ENCODE data around the gene PTPRD. TPM values are rescaled to one million over a fixed set of nuclear protein-coding genes. Genes with fewer than 3 reads are reported as not detected.
"Not testable (repeated sequence)": the region's sequence is repeated elsewhere in the genome, so short reads cannot be mapped to it uniquely, and the experiment has no call there.

Gene PTPRD
- total RNA-seq, 1 experiment from 2014 or later, result 0.02 TPM

DNA sequence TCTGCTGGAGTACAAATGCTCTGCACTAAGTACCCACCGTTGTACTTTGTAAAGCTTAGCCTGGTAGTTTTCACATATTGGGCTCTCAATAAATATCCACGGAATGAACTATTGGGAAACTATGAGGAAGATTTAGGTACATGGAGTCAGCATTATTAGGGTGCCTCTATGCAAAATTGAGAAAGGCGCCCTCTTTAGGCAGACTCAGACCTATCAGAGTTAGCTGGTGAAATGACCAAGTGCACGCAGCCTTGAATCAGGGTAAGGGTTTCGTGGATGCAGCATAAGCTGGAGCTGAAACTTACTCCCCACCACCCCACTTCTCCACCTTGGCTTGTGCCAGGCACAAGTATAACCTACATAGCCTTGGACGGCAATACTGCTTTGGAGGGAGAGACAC is 1634.5 kb downstream of the PTPRD start:
- Histone ChIP-seq H2AFZ (ENCODE audit: low read depth, low read length, poor library complexity, severe bottlenecking) (no peak overlapping the region), H3K4me3 (replicated peaks in 1 of 2; ENCODE audit: low read depth in 1 of 2, low read length in 2 of 2) (no peak overlapping the region), H3K9ac (ENCODE audit: low read length) (no peak overlapping the region), H4K20me1 (ENCODE audit: insufficient read depth) (no peaks in the 10 kb centered on the region), H3K4me2 (ENCODE audit: low read length) (no peak overlapping the region), H3K79me2 (ENCODE audit: insufficient read depth, low read length) (no peaks in the 10 kb centered on the region), H3K27me3 (ENCODE audit: insufficient read depth, low read length) (no peaks in the 10 kb centered on the region), H3K36me3 (ENCODE audit: control insufficient read depth in 1 of 2, insufficient read depth in 2 of 2, low read length in 2 of 2) (no peaks in the 10 kb centered on the region), H3K4me1 (ENCODE audit: control insufficient read depth in 1 of 2, insufficient read depth in 2 of 2, low read length in 2 of 2) (no peaks in the 10 kb centered on the region), H3K27ac (ENCODE audit: low read depth, low read length) (no peak overlapping the region), H3K9me3 (ENCODE audit: control insufficient read depth in 1 of 2, insufficient read depth in 1 of 2, low read depth in 1 of 2, low read length in 2 of 2) (peaks cover 8 to 22% of the 10 kb centered on the region in 2 experiments; a peak in 2 of 4 replicates), H3K9me2 (ENCODE audit: insufficient read depth) (no peaks in the 10 kb centered on the region)
- no TSS peak for BruUV-seq (replicated peaks)
- CTCF ChIA-PET, result no interaction called here
- intact Hi-C loops (cut with micrococcal nuclease), result no loop called here
- RAD21 ChIA-PET (ENCODE audit: low non-redundant PET in 1 of 2, low total read pairs in 2 of 2, uncharacterized antibody in 2 of 2, unreplicated experiment in 2 of 2), result no interaction called here
- DNase-seq (ENCODE audit: low read depth, low spot score) (no peak), ATAC-seq (no peak)
- POLR2A ChIA-PET, result no interaction called here
- TF ChIP-seq, protein P1, sequence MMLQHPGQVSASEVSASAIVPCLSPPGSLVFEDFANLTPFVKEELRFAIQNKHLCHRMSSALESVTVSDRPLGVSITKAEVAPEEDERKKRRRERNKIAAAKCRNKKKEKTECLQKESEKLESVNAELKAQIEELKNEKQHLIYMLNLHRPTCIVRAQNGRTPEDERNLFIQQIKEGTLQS (IDR thresholded peaks at IDR 0.05), result no peak

DNA sequence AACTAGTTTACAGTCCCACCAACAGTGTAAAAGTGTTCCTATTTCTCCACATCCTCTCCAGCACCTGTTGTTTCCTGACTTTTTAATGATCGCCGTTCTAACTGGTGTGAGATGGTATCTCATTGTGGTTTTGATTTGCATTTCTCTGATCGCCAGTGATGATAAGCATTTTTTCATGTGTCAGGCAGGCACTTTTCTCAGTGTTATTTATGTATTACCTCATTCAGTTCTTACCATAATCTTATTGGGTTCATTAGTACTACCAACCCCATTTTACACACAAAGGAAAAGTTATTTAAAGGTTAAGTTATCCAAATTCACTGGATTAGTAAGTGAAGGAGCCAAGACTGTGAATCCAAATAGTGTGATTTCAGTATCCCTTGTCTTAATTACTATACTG is 1644.5 kb downstream of the PTPRD start:
- POLR2A ChIA-PET; H3K79me2 ChIP-seq (ENCODE audit: insufficient read depth, low read length); H3K9ac ChIP-seq (ENCODE audit: low read length); H3K27ac ChIP-seq (ENCODE audit: low read depth, low read length); H3K27me3 ChIP-seq (ENCODE audit: insufficient read depth, low read length); H2AFZ ChIP-seq (ENCODE audit: low read depth, low read length, poor library complexity, severe bottlenecking); H3K4me1 ChIP-seq (ENCODE audit: control insufficient read depth in 1 of 2, insufficient read depth in 2 of 2, low read length in 2 of 2); intact Hi-C loops (cut with micrococcal nuclease); H3K4me3 ChIP-seq (replicated peaks in 1 of 2; ENCODE audit: low read depth in 1 of 2, low read length in 2 of 2); H4K20me1 ChIP-seq (ENCODE audit: insufficient read depth); BruUV-seq (replicated peaks); ATAC-seq; CTCF ChIA-PET; H3K4me2 ChIP-seq (ENCODE audit: low read length); H3K36me3 ChIP-seq (ENCODE audit: control insufficient read depth in 1 of 2, insufficient read depth in 2 of 2, low read length in 2 of 2); DNase-seq (ENCODE audit: low read depth, low spot score); H3K9me2 ChIP-seq (ENCODE audit: insufficient read depth); RAD21 ChIA-PET (ENCODE audit: low non-redundant PET in 1 of 2, low total read pairs in 2 of 2, uncharacterized antibody in 2 of 2, unreplicated experiment in 2 of 2): not testable (repeated sequence)
- peaks cover 0 to 15% of the 10 kb centered on the region in 2 experiments; a peak in 2 of 4 replicates for H3K9me3 ChIP-seq (ENCODE audit: control insufficient read depth in 1 of 2, insufficient read depth in 1 of 2, low read depth in 1 of 2, low read length in 2 of 2)

DNA sequence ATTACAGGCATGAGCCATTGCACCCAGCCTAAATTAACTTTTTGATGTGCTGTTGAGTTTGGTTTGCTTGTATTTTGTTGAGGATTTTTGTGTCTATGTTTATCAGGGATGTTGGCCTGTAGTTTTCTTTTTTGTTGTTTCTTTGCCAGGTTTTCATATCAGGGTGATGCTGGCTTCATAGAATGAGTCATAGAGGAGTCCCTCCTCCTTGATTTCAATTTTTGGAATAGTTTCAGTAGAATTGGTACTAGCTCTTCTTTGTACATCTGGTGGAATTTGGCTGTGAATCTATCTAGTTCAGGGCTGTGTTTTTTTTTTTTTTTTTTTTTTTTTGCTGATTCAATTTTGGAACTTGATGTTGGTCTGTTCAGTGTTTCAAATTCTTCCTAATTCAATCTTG is 1648.9 kb downstream of the PTPRD start:
- RAD21 ChIA-PET (ENCODE audit: low non-redundant PET in 1 of 2, low total read pairs in 2 of 2, uncharacterized antibody in 2 of 2, unreplicated experiment in 2 of 2), result no interaction called here
- Histone ChIP-seq H3K4me1 (ENCODE audit: control insufficient read depth in 1 of 2, insufficient read depth in 2 of 2, low read length in 2 of 2) (no peaks in the 10 kb centered on the region), H3K4me3 (replicated peaks in 1 of 2; ENCODE audit: low read depth in 1 of 2, low read length in 2 of 2) (no peak overlapping the region), H3K9me3 (ENCODE audit: control insufficient read depth in 1 of 2, insufficient read depth in 1 of 2, low read depth in 1 of 2, low read length in 2 of 2) (peaks cover 8 to 22% of the 10 kb centered on the region in 2 experiments; a peak in 2 of 4 replicates), H2AFZ (ENCODE audit: low read depth, low read length, poor library complexity, severe bottlenecking) (no peak overlapping the region), H3K9ac (ENCODE audit: low read length) (no peak overlapping the region), H3K27ac (ENCODE audit: low read depth, low read length) (no peak overlapping the region), H3K27me3 (ENCODE audit: insufficient read depth, low read length) (no peaks in the 10 kb centered on the region), H4K20me1 (ENCODE audit: insufficient read depth) (no peaks in the 10 kb centered on the region), H3K36me3 (ENCODE audit: control insufficient read depth in 1 of 2, insufficient read depth in 2 of 2, low read length in 2 of 2) (no peaks in the 10 kb centered on the region), H3K9me2 (ENCODE audit: insufficient read depth) (no peaks in the 10 kb centered on the region), H3K4me2 (ENCODE audit: low read length) (no peak overlapping the region), H3K79me2 (ENCODE audit: insufficient read depth, low read length) (no peaks in the 10 kb centered on the region)
- DNase-seq (ENCODE audit: low read depth, low spot score), result no peak
- no peak for ATAC-seq
- intact Hi-C loops (cut with micrococcal nuclease), result no loop called here
- POLR2A ChIA-PET, result no interaction called here
- BruUV-seq (replicated peaks), result no TSS peak
- CTCF ChIA-PET, result no interaction called here
- no peak for TF ChIP-seq FOSL1 (IDR thresholded peaks at IDR 0.05; ENCODE audit: low read depth)
- no peak for TF ChIP-seq ZNF274 (IDR thresholded peaks at IDR 0.05; ENCODE audit: low read depth, low read length)
- no peak for TF ChIP-seq TCF7L2 (IDR thresholded peaks at IDR 0.05; ENCODE audit: borderline replicate concordance, extremely low read depth, insufficient read depth, insufficient read length)
- no peak for TF ChIP-seq ELF1 (IDR thresholded peaks at IDR 0.05; ENCODE audit: borderline replicate concordance, low read depth)
- no peak for TF ChIP-seq RAD21 (IDR thresholded peaks at IDR 0.05; ENCODE audit: low read depth)
- TF ChIP-seq, protein P1 (IDR thresholded peaks at IDR 0.05), result no peak
- TF ChIP-seq, protein P2, sequence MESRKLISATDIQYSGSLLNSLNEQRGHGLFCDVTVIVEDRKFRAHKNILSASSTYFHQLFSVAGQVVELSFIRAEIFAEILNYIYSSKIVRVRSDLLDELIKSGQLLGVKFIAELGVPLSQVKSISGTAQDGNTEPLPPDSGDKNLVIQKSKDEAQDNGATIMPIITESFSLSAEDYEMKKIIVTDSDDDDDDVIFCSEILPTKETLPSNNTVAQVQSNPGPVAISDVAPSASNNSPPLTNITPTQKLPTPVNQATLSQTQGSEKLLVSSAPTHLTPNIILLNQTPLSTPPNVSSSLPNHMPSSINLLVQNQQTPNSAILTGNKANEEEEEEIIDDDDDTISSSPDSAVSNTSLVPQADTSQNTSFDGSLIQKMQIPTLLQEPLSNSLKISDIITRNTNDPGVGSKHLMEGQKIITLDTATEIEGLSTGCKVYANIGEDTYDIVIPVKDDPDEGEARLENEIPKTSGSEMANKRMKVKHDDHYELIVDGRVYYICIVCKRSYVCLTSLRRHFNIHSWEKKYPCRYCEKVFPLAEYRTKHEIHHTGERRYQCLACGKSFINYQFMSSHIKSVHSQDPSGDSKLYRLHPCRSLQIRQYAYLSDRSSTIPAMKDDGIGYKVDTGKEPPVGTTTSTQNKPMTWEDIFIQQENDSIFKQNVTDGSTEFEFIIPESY (IDR thresholded peaks at IDR 0.05; ENCODE audit: extremely low read depth, insufficient replicate concordance, low read length), result no peak
- no peak for TF ChIP-seq ZFX (IDR thresholded peaks at IDR 0.05)
- TF ChIP-seq SIN3A (IDR thresholded peaks at IDR 0.05; ENCODE audit: low read depth), result no peak
- no peak for TF ChIP-seq SP1 (IDR thresholded peaks at IDR 0.05; ENCODE audit: low read depth)
